HG02623 (cell line): Measurements from ENCODE around the gene XRCC4.
A peak's percentile ranks its signal among the peaks of the same experiment; 100 is the strongest.
"Not testable (repeated sequence)": the region's sequence is repeated elsewhere in the genome, so short reads cannot be mapped to it uniquely, and the experiment has no call there.

Experiments
- ATAC-seq: cut with Tn5 transposase; IDR thresholded peaks from one replicate; pipeline ENCODE4 v1.9.1; 2021; ENCODE audit warnings: moderate library complexity; ENCODE audit not compliant: unreplicated experiment

The XRCC4 gene

GRCh38 chr5:83340511-83340918 is 263.2 kb downstream of the XRCC4 start:
- ATAC-seq, result peak; percentile 62

GRCh38 chr5:83341815-83342334 is 264.5 kb downstream of the XRCC4 start:
- ATAC-seq, result no peak

- ATAC-seq, result no peak
These were observed 265.1 kb downstream of the XRCC4 start for GRCh38 chr5:83342465-83342864.

- no peak for ATAC-seq
These were observed 266.0 kb downstream of the XRCC4 start for GRCh38 chr5:83343299-83343698.

- no peak for ATAC-seq
These were observed 268.1 kb downstream of the XRCC4 start for GRCh38 chr5:83345423-83345822.

- ATAC-seq, result no peak
These were observed 271.0 kb downstream of the XRCC4 start for GRCh38 chr5:83348281-83348780.

- no peak for ATAC-seq
These were observed 275.9 kb downstream of the XRCC4 start for GRCh38 chr5:83353231-83353630.

- ATAC-seq, result no peak
These were observed 276.4 kb downstream of the XRCC4 start for GRCh38 chr5:83353774-83354173.

- ATAC-seq, result no peak
These were observed 277.6 kb downstream of the XRCC4 start for GRCh38 chr5:83354958-83355357.

GRCh38 chr5:83355482-83356014 is 278.2 kb downstream of the XRCC4 start:
- ATAC-seq, result not testable (repeated sequence)

- no peak for ATAC-seq
These were observed 280.4 kb downstream of the XRCC4 start for GRCh38 chr5:83357621-83358231.

- no peak for ATAC-seq
These were observed 283.2 kb downstream of the XRCC4 start for GRCh38 chr5:83360573-83360972.

GRCh38 chr5:83362526-83362925 is 285.2 kb downstream of the XRCC4 start:
- ATAC-seq, result no peak

- ATAC-seq, result no peak
These were observed 286.0 kb downstream of the XRCC4 start for GRCh38 chr5:83363111-83363885.

- ATAC-seq, result no peak
These were observed 286.5 kb downstream of the XRCC4 start for GRCh38 chr5:83363886-83364275.

GRCh38 chr5:83364312-83365299 is 287.3 kb downstream of the XRCC4 start:
- ATAC-seq, result peak; percentile 62

GRCh38 chr5:83368319-83368718 is 291.0 kb downstream of the XRCC4 start:
- ATAC-seq, result peak; percentile 40

GRCh38 chr5:83368835-83369234 is 291.5 kb downstream of the XRCC4 start:
- peak; percentile 34 for ATAC-seq

- ATAC-seq, result no peak
These were observed 293.6 kb downstream of the XRCC4 start for GRCh38 chr5:83370957-83371356.

- no peak for ATAC-seq
These were observed 294.4 kb downstream of the XRCC4 start for GRCh38 chr5:83371726-83372125.

- no peak for ATAC-seq
These were observed 297.2 kb downstream of the XRCC4 start for GRCh38 chr5:83374547-83374946.
